Activated T-cell treated with anti-CD3 and anti-CD28 coated beads, Interleukin-2, amount 50 U/mL, for 1 hour (primary cell): Measurements from ENCODE around the gene TMEM61.

ENCODE experiments used
- DNase-seq: peaks from one replicate; pipeline ENCODE4 v3.0.0-alpha.2; 2020

Gene TMEM61

GRCh38 chr1:54986025-54986424, 5.6 kb downstream of the TMEM61 start:
- DNase-seq = no peak

DNA sequence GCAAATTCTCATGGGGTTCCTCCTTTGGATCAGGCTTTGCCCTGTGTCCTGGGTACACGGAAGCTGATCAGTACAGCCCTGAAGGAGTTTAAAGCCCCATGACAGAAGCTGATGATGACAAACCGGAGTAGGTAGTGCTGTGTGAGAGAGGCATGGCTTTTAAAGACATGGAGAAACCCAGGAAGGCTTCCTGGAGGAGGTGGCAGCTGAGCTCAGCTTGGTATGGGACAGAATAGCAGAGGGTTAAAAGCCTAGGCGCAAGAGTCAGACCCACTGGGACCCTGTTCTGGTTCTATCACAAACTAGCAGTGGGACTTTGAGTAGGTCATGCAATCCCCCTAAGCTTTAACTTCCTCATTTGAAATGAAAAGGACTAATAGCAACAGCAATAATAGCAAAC, 6.1 kb downstream of the TMEM61 start:
- DNase-seq = no peak

DNA sequence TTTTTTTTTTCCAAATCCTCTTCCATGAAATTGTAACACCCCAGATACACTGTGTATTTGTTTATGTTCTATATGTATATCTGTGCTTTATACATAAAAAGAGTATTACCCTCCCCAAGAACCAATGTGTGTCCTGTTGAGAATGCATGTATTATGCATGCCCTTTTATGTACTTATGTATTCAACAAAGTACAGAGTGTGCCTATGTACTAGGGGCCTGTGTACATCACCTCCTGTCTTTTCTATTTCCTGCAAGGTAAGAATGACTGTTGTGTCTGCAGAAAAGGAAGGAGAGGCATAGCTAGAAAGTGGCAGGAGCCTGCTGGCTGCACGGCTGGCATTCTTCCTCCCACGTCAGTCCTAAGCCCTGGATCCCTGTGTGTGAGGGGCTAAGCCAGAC, 7.0 kb downstream of the TMEM61 start:
- DNase-seq = no peak

DNA sequence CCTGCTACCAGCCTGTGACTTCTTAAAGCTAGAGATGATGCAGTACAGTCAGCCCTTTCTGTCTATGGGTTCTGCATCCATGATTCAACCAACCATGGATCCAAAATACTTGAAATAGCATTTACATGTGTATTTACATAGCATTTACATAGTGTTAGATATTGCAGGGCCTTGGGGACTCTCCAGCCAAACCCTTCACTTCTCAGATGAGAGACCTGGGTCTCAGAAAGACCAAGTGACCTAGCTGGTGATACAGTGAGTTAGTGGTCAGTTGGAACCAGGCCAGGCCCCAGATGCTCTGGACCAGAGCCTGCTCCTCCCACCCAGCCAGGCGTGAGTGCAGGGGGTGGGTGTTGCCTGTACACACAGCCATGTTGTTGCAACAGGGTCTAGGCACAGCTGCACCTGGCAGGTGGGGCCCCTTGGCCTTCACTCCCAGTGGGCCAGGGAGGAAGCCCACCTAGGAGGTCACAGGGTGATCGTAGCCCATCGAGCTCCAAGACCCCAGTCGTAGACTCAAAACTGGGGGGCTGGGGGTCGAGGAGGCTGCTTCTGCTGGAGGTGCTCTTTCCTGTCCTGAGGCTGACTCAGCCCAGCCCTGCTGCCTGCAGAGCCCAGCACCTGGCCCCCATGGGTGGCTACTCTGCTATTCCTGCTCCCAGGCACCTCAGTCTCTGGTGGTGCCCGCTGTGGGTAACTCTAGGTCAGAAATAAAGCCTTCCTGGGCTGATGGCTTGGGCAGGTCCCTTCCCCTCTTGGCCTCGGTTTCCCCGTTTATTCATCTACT, 7.7 kb downstream of the TMEM61 start:
- no peak for DNase-seq

- no peak for DNase-seq
These were observed 8.5 kb downstream of the TMEM61 start for GRCh38 chr1:54988975-54989374.

- no peak for DNase-seq
These were observed 9.0 kb downstream of the TMEM61 start for GRCh38 chr1:54989473-54989872.

GRCh38 chr1:54989968-54990810, 9.8 kb downstream of the TMEM61 start:
- DNase-seq = no peak

DNA sequence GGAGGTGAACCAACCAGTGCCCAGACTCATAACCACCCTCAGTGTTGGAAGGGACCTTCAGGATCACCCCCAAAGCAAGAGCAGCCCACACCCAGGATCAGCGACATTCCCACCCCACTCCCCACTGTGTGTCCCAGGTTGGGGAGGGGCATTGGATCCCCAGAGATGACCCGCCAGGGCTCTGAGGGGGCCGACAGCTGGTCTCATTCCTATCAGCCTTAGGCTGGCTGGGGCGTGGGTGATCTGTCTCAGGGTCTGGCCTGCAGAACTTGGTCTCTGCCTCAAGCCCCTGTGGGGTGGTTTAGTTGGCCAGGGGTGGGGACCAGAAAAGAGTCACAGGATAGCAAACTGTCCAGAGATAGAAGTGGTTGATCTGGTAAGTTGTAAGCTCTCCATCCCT, 10.5 kb downstream of the TMEM61 start:
- no peak for DNase-seq

- DNase-seq = no peak
These were observed 11.5 kb downstream of the TMEM61 start for GRCh38 chr1:54991939-54992338.

DNA sequence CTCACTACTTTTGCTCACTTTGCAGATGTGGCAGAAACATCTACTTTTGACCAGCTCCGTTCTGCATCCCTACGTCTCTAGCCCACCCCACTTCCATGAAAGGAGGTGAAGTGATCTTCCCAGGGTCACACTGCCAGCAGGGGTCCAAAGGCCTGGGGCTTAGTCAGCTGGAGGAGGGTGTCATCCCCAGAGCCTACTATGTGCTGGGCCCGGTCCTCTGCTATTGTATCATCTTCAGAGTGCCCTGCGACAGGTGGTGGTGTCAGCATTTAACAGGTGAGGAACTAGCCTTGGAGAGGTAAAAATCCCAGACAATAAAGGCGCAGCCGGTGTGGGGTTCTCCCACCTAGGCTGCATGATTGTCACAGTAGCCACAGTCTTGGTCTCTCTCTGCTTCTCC, 12.7 kb downstream of the TMEM61 start:
- DNase-seq = no peak

DNA sequence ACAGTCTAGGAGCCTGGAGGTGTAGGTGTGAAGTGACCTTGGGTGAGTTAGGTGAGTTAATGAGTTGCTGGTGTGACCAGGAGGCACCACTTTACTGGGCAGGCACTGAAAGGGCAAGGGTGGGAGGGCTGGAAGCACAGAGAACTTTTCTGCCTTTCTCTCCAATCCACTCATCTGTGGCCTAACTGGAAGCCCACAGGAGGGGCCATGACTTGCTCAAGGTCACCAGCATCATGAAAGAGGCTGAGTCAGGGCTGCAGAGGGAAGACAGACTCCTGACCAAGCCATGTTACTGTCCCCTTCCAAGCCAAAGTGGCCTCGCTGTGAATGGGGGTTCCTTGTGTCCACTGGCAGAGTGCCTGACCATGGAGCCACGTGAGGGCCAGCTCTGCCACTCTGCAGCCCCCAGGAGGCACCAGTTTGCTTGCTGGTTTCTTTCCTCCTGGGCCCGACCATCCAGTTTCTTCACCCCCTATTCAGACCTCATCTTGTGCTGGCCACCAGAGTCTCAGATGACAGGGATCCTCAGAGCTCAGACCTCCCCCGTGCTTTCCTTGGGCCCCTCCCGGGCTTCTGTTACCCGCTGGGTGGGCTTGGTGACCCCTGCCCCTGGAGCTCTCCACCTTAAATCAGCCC, 14.0 kb downstream of the TMEM61 start:
- DNase-seq = no peak

GRCh38 chr1:54995013-54995760, 14.8 kb downstream of the TMEM61 start:
- DNase-seq = no peak

DNA sequence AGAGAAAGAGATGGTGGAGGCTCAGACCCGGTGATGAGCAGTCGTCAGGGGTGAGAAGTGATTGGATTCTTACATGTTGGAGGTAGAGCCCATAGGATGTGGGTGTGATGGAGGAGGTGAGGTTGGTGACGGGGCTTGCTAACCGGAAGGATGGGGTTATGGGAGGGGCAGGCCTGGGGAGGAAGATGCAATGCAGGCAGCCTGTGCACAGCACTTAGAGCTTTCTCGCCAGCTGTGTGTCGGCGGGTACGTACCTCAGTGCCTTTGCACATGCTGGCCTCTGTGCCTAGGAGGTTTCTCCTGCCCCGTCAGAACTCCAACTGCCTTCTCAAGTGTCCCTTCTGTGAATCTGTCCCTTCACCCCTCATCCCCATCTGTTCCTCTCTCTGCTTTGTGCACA, 15.4 kb downstream of the TMEM61 start:
- peak; percentile 23 for DNase-seq

GRCh38 chr1:54996359-54996868, 16.0 kb downstream of the TMEM61 start:
- DNase-seq = peak; percentile 77

GRCh38 chr1:54996869-54997710, 16.7 kb downstream of the TMEM61 start:
- peak; percentile 31 for DNase-seq

DNA sequence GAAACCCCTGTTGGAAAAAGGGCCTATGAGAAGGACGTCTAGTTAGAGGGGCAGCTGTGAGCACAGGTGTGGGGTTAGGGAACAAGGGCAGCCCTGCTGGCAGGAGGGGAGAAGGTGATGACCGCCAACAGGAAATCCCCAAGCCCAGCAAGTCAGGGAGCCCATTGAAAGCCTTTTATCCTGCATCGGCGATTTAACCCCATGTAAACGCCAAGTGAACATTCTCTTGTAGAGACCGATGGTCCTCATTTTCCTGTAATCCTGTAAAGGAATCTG, 17.2 kb downstream of the TMEM61 start:
- no peak for DNase-seq

GRCh38 chr1:54998100-54998499, 17.7 kb downstream of the TMEM61 start:
- DNase-seq = no peak

- no peak for DNase-seq
These were observed 18.2 kb downstream of the TMEM61 start, which contains the start of gene BSND for GRCh38 chr1:54998677-54999076. BSND (plus strand) TSS chr1:54998933; CDS start chr1:54999187, 254 bp downstream.

GRCh38 chr1:55000110-55001085, 20.0 kb downstream of the TMEM61 start:
- DNase-seq = no peak

DNA sequence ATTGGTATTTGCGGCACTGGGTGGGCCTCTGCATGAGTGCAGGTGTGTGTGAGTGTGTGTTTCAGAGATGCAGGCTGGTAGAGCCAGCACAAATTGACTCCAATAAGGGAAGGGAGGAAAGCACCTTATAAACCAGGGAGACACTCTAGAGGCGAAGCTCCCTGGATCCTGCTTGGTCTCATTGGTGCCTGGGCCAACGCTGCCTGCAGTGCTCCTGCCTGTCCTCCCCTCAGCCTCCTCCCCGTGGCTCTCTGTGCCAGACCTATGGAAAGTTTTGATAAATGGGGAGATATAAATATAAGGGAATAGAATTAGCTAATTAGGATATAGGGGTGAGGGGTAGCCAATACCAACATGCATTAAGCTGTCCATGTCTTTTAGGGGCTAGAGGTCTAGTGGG, 20.9 kb downstream of the TMEM61 start:
- DNase-seq = no peak

GRCh38 chr1:55002686-55003085, 22.3 kb downstream of the TMEM61 start:
- no peak for DNase-seq
